Measurements from ENCODE around the gene PLD1. TPM values are rescaled to one million over a fixed set of nuclear protein-coding genes. Genes with fewer than 3 reads are reported as not detected.

PLD1 gene
- total and polyA plus RNA-seq, 2 of the 8 experiments (the other 6 are each of a cell fraction or from before 2014, with no cell fraction given), result 1.2 to 2.6 TPM

- no peak overlapping the region for H2AK5ac ChIP-seq (ENCODE audit: low read depth, low read length)
- ChIA-PET POLR2A (ENCODE audit: partially characterized antibody) (no interaction called here), CTCF (ENCODE audit: partially characterized antibody) (no interaction called here)
- H2BK20ac ChIP-seq (ENCODE audit: low read length), result no peak overlapping the region
- no peaks in the 10 kb centered on the region; the same call in 1 of the 2 replicates for H3K23me2 ChIP-seq (ENCODE audit: low read depth, low read length)
- H3K27ac ChIP-seq (ENCODE audit: low read depth, low read length), result no peak overlapping the region
- no peak overlapping the region for H2BK15ac ChIP-seq (ENCODE audit: low read length)
- peaks cover 0 to 3% (median under 1%) of the 10 kb centered on the region in 4 experiments; a peak in 3 of 7 replicates for H3K4me1 ChIP-seq (replicated peaks in 1 of 4; ENCODE audit: control insufficient read depth in 3 of 4, insufficient read depth in 4 of 4, low read length in 3 of 4)
- no peak overlapping the region for H3K14ac ChIP-seq (ENCODE audit: insufficient read length)
- H3K9me3 ChIP-seq (ENCODE audit: insufficient read depth in 2 of 2, low read depth in 1 of 2, low read length in 1 of 2), result no peaks in the 10 kb centered on the region
- no peak overlapping the region for H3K23ac ChIP-seq (ENCODE audit: insufficient read length)
- no peaks in the 10 kb centered on the region for H3K79me2 ChIP-seq (ENCODE audit: control insufficient read depth in 1 of 2, insufficient read depth in 2 of 2, low read length in 2 of 2)
- no peak overlapping the region for H3K4me2 ChIP-seq (ENCODE audit: insufficient read depth in 1 of 2, low read depth in 2 of 2, low read length in 2 of 2)
- H3K9ac ChIP-seq (replicated peaks in 1 of 4; ENCODE audit: extremely low read depth in 1 of 4, low read depth in 3 of 4, low read length in 3 of 4), result no peak overlapping the region
- no peaks in the 10 kb centered on the region for H3K79me1 ChIP-seq (ENCODE audit: low read depth, low read length)
- H4K5ac ChIP-seq (ENCODE audit: insufficient read length, low read depth, low read length), result no peak overlapping the region
- H2BK5ac ChIP-seq (ENCODE audit: low read depth, low read length), result no peak overlapping the region
- FAIRE-seq (no peak), DNase-seq (ENCODE audit: low read depth in 1 of 2, low spot score in 2 of 2) (no peak)
- H2AFZ ChIP-seq (ENCODE audit: low read length), result 0 out of 2 replicates have a peak overlapping the region, but pooled peaks have one; percentile 4
- H3K4me3 ChIP-seq (ENCODE audit: extremely low read depth in 1 of 4, insufficient read depth in 2 of 4, low read depth in 3 of 4, low read length in 4 of 4), result no peak overlapping the region
- no peaks in the 10 kb centered on the region for H4K20me1 ChIP-seq (replicated peaks in 1 of 2; ENCODE audit: control insufficient read depth in 1 of 2, insufficient read depth in 2 of 2, low read length in 2 of 2)
- H2BK12ac ChIP-seq (ENCODE audit: low read depth, low read length), result no peak overlapping the region
- no peak overlapping the region for H4K8ac ChIP-seq (ENCODE audit: extremely low read depth, insufficient read depth, low read length)
- H3K4ac ChIP-seq (replicated peaks; ENCODE audit: insufficient read length, low read depth, low read length), result no peak overlapping the region
- H3K36me3 ChIP-seq (ENCODE audit: control insufficient read depth in 2 of 4, insufficient read depth in 4 of 4, low read length in 3 of 4), result no peaks in the 10 kb centered on the region
- H4K91ac ChIP-seq (replicated peaks; ENCODE audit: insufficient read length, low read length), result no peak overlapping the region
- H3K18ac ChIP-seq (ENCODE audit: extremely low read depth, low read length), result no peak overlapping the region
- H3K56ac ChIP-seq (replicated peaks; ENCODE audit: insufficient read length, low read depth, low read length), result no peak overlapping the region
- no peaks in the 10 kb centered on the region for H3K27me3 ChIP-seq (replicated peaks in 1 of 4; ENCODE audit: control insufficient read depth in 3 of 4, extremely low read depth in 1 of 4, insufficient read depth in 3 of 4, low read length in 3 of 4)
- WGBS, 2 experiments (ENCODE audit: extremely low coverage in 1 of 2, insufficient coverage in 1 of 2, insufficient read length in 1 of 2, insufficient replicate concordance in 2 of 2, low coverage in 1 of 2, low lambda C conversion rate in 2 of 2, missing lambda C conversion rate in 1 of 2), result 88% methylated on average over 3 of the region's 3 CpGs; no CpG with 5 or more reads in 1 of the 2 experiments
- no peak overlapping the region for H2BK120ac ChIP-seq (replicated peaks; ENCODE audit: low read depth, low read length)
- no peak for TF ChIP-seq ATF2 (IDR thresholded peaks at IDR 0.05; ENCODE audit: low read length)
- TF ChIP-seq CTBP2 (IDR thresholded peaks at IDR 0.05; ENCODE audit: borderline replicate concordance, insufficient read depth, insufficient read length, low read length), result no peak
- no peak for TF ChIP-seq BCL11A (IDR thresholded peaks at IDR 0.05; ENCODE audit: low read depth in 2 of 2, low read length in 2 of 2)
- TF ChIP-seq SP2 (IDR thresholded peaks at IDR 0.05; ENCODE audit: low read length), result no peak
- no peak for TF ChIP-seq SAP30 (IDR thresholded peaks at IDR 0.05; ENCODE audit: insufficient read depth, insufficient replicate concordance, low read length)
- no peak for TF ChIP-seq SIN3A (conservative IDR thresholded peaks at IDR 0.05 in 1 of 2, IDR thresholded peaks at IDR 0.05 in 1 of 2; ENCODE audit: low read depth in 1 of 2, low read length in 2 of 2)
- TF ChIP-seq SUZ12 (IDR thresholded peaks at IDR 0.05; ENCODE audit: low read length), result no peak
- TF ChIP-seq PHF8 (conservative IDR thresholded peaks at IDR 0.05; ENCODE audit: low read depth, low read length), result no peak
- TF ChIP-seq ASH2L (IDR thresholded peaks at IDR 0.05; ENCODE audit: low read length), result no peak
- no peak for TF ChIP-seq TAF7 (optimal IDR thresholded peaks at IDR 0.05; ENCODE audit: borderline replicate concordance, low read depth, low read length)
Observed at GRCh38 chr3:171729452-171730334, 80.6 kb downstream of the PLD1 start.

Measured in H1 (cell line).